HPDE6-E6E7 (cell line): ENCODE results near the gene ZFYVE16.
"Not testable (repeated sequence)": the region's sequence is repeated elsewhere in the genome, so short reads cannot be mapped to it uniquely, and the experiment has no call there.

Source experiments
- DNase-seq: peaks from one replicate; pipeline ENCODE4 v3.0.0; 2011; ENCODE audit warnings: missing footprints; ENCODE audit errors: extremely low spot score

ZFYVE16 gene

DNA sequence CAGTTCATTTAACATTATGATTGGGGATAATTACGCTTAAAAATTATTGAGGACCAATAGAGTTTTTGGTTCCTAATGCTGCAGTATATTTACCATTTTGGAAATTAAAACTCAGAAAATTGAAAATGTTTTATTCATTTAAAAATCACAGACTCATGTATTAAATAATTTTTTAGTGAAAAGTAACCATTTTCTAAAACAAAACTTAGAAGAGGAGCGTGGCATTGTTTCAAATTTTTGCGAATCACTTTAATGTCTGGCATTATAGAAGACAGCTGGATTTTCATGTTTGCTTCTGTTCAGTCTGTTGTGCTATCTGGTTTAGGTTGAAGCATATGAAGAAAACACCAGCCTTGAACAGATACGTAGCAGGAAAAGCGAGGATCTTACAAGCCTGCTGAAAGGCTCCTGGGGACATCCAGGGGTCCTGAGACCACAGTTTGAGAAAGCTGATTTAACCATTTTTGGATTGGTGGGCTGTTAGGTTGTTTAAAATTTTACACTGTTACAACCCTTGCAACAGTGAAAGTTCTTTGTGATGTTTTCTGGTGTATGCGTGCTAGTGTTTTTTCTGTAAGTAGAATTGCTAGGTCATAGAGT lies 1.6 kb downstream of the ZFYVE16 start:
- DNase-seq = no peak

GRCh38 chr5:80411589-80412219 lies 3.8 kb downstream of the ZFYVE16 start:
- DNase-seq = no peak

DNA sequence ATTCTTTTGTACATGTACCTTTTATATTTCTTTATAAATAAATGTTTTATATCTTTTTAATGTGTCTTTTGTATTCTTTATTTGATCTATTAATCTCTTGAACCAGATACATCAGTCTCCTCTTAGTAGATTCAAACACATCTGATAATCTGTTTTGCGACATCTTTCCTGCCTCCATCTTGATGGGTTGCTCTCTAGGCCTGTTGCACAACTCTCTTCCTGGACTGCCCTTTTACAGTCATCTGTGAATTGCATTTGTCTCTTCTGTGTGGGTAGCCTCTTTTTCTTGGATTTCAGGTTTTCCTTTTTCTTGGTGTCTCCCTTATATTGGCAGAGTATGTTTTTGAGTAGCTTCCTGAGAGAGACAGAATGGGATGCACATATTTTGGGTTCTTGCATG lies 6.2 kb downstream of the ZFYVE16 start:
- no peak for DNase-seq

GRCh38 chr5:80417973-80418372 lies 10.1 kb downstream of the ZFYVE16 start:
- DNase-seq = no peak

DNA sequence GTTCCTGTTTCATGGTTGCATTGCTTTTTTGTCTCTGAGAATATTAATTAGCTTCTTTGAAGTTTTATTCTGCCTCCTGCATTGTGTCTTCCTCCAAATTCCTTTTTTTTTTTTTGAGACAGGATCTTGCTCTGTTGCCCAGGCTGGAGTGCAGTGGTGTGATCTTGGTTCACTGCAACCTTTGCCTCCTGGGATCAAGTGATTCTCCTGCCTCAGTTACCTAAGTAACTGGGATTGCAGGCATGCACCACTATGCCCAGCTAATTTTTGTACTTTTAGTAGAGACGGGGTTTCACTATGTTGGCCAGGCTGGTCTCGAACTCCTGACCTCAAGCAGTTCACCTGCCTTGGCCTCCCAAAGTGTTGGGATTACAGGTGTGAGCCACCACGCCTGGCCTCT lies 16.5 kb downstream of the ZFYVE16 start:
- not testable (repeated sequence) for DNase-seq

DNA sequence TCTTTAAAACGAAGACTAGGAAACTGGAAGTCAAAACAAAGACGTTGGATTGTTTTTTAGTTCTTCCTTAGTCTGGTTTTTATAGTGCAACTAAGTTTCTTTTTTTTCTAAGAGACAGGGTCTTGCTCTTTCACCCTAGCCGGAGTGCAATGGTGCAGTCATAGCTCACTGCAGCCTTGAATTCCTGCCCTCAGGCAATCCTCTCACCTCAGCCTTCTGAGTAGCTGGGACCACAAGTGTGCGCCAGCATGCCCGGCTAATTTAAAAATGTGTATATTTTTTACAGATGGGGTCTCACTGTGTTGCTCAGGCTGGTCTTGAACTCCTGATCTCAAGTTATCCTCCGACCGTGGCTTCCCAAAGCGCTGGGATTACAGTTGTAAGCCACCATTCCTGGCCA lies 27.6 kb downstream of the ZFYVE16 start:
- no peak for DNase-seq

DNA sequence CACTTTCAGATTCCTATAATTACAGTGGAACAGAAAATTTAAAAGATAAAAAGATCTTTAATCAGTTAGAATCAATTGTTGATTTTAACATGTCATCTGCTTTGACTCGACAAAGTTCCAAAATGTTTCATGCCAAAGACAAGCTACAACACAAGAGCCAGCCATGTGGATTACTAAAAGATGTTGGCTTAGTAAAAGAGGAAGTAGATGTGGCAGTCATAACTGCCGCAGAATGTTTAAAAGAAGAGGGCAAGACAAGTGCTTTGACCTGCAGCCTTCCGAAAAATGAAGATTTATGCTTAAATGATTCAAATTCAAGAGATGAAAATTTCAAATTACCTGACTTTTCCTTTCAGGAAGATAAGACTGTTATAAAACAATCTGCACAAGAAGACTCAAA lies 29.5 kb downstream of the ZFYVE16 start:
- DNase-seq = no peak

GRCh38 chr5:80438739-80439138 lies 30.9 kb downstream of the ZFYVE16 start:
- DNase-seq = no peak

GRCh38 chr5:80439213-80439612 lies 31.3 kb downstream of the ZFYVE16 start:
- DNase-seq = no peak

DNA sequence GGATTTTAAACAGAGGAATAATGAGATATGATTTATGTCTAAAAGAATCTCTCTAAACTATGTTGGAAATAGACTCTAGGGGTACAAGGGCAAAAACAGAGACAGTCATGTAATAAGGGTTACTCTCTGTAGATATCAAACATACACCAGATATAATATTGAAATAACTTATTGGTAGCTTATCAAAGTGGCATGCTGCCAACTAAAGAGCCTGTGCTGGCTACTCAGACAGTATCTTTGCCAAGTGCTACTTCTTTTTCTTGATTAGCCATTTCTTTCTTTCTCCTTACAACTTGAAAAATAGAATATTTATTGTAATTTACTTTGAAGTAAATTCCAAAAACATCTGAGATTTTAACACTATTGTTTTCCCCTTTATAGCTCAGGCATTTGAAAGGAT lies 34.9 kb downstream of the ZFYVE16 start:
- no peak for DNase-seq

- DNase-seq = no peak
Observed at GRCh38 chr5:80453366-80453765, 45.5 kb downstream of the ZFYVE16 start.

DNA sequence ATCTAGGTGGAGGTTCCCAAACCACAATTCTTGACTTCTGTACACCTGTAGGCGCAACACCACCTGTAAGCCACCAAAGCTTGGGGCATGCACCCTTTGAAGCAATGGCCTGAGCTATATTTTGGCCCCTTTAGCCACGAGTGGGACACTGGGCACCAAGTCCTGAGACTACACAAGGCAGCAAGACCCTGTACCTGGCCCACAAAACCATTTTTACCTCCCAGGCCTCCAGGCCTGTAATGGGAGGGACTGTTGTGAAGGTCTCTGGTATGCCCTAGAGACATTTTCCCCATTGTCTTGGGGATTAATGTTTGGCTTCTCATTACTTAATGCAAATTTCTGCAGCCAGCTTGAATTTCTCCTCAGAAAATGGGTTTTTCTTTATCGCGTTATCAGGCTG lies 55.4 kb downstream of the ZFYVE16 start:
- no peak for DNase-seq

GRCh38 chr5:80466669-80467485 lies 59.0 kb downstream of the ZFYVE16 start:
- peak; percentile 58 for DNase-seq

- DNase-seq = no peak
Observed at GRCh38 chr5:80468131-80468530, 60.3 kb downstream of the ZFYVE16 start.

GRCh38 chr5:80470631-80471030 lies 62.8 kb downstream of the ZFYVE16 start:
- DNase-seq = not testable (repeated sequence)

GRCh38 chr5:80474929-80475328 lies 67.1 kb downstream of the ZFYVE16 start:
- no peak for DNase-seq

DNA sequence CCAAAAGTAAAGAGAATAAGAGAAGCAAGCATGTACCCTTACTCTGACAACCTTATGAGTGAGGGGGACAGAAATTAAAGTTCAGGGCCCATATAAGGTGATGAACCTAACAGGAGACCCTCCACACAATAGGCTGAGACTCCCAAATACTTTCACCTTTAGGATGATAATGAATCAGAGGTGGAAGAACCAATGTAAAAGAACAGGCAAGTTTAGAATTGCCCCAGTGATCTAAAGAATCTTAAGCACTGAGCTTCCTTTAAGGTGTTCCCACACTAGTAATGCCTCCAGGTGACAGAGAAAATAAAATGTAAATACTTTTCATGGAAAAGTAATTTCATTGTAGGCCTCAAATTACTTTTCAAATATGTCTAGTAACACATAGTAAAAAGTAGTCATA lies 71.8 kb downstream of the ZFYVE16 start:
- no peak for DNase-seq

- DNase-seq = no peak
Observed at GRCh38 chr5:80480354-80480753, 72.5 kb downstream of the ZFYVE16 start.

DNA sequence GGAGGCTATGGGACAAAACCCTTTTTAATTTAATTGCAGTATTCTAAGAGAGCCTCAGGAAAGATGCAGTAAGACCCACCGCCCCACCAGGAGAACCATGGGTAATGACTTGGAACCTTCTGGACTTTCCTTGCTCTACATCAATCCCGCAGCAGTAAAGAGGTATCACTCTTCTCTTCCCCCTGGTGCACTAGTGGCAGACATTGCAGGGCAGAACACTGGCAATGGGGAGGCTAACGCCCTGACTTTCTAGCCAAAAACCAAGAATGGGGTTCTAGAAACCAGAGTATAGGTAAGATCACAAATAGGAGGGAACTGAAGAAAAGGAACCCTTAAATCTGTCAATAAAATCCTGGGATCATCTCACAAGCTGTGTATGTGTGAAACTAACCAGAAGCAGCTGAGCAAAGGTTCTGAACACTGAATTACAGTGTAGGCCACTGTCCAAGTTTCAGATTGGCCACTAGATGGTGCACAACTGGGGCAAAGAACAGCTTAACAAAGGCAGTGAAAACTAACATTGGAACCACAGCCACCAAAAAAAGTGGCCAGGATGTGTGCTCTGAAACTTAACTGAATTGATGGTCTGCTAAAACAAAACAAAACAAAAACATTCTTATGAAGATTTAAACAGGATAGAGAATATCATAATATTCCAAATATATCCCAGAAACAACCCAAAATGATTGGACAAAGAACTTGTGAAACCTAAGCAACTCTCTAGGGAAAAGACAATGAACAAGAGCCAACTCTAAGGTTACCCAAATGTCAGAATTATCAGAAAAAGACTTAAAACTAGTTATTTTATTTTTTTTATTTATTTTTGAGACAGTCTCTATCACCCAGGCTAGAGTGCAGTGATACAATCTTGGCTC lies 73.4 kb downstream of the ZFYVE16 start:
- peak; percentile 27 for DNase-seq

GRCh38 chr5:80482578-80482977 lies 74.7 kb downstream of the ZFYVE16 start:
- DNase-seq = no peak

GRCh38 chr5:80483636-80484232 lies 75.9 kb downstream of the ZFYVE16 start:
- DNase-seq = no peak

GRCh38 chr5:80487444-80487828 lies 79.6 kb downstream of the ZFYVE16 start:
- DNase-seq = no peak
